ENCODE measurements around the gene SCAPER. TPM values are rescaled to one million over a fixed set of nuclear protein-coding genes. Genes with fewer than 3 reads are reported as not detected.

The SCAPER gene
- total and polyA plus RNA-seq, 10 of the 15 experiments (the other 5 are each of a cell fraction or from before 2014, with no cell fraction given) = 1.0 to 7.7 (median 3.9) TPM

- ChIA-PET CTCF (interaction anchor here (1.5 kb wide), 1 partner anchor 11 kb away, joined by 3 read pairs; no protein-coding TSS in a partner anchor), RAD21 (ENCODE audit: unreplicated experiment) (no interaction called here), SMC1A (ENCODE audit: uncharacterized antibody, unreplicated experiment) (no interaction called here), POLR2A (no interaction called here)
- in situ Hi-C loops (cut with MboI) = no loop called here
- ATAC-seq (no peak), FAIRE-seq (peak; percentile 38), DNase-seq (ENCODE audit: low read depth, low spot score) (no peak)
- no peaks in the 10 kb centered on the region for H3K36me3 ChIP-seq (ENCODE audit: control insufficient read depth in 2 of 2, insufficient read depth in 2 of 2, low read length in 1 of 2)
- H3K4me2 ChIP-seq (ENCODE audit: control insufficient read depth, insufficient read depth) = no peak overlapping the region
- no peak overlapping the region for H3K27ac ChIP-seq (ENCODE audit: control insufficient read depth, insufficient read depth)
- 47% methylated on average over 4 of the region's 4 CpGs for WGBS (ENCODE audit: insufficient coverage, insufficient replicate concordance, low lambda C conversion rate, missing lambda C conversion rate)
- no peak overlapping the region for H2AFZ ChIP-seq (ENCODE audit: control insufficient read depth, low read depth, low read length)
- intact Hi-C loops (cut with micrococcal nuclease; ENCODE audit: unreplicated experiment) = no loop called here
- H3K27me3 ChIP-seq (replicated peaks in 1 of 2; ENCODE audit: control insufficient read depth in 2 of 2, insufficient read depth in 2 of 2, low read length in 1 of 2) = no peaks in the 10 kb centered on the region
- no peaks in the 10 kb centered on the region; the same call in 2 of the 3 replicates for H3K9me3 ChIP-seq (replicated peaks; ENCODE audit: control insufficient read depth, insufficient read depth, low read length)
- TF ChIP-seq JUNB (IDR thresholded peaks at IDR 0.05) (peak; percentile 16), STAT3 (IDR thresholded peaks at IDR 0.05; ENCODE audit: low read depth, low read length) (no peak), IRF5 (IDR thresholded peaks at IDR 0.05; ENCODE audit: borderline replicate concordance) (no peak), RBBP5 (conservative IDR thresholded peaks at IDR 0.05) (no peak), CREM (IDR thresholded peaks at IDR 0.05; ENCODE audit: low read depth) (no peak)
- H4K20me1 ChIP-seq (ENCODE audit: control insufficient read depth, insufficient read depth) = no peaks in the 10 kb centered on the region
- no peak overlapping the region for H3K9ac ChIP-seq (ENCODE audit: control insufficient read depth, insufficient read depth, low read length)
- H3K4me3 ChIP-seq = no peak overlapping the region
- H3K79me2 ChIP-seq (ENCODE audit: control insufficient read depth, insufficient read depth, low read length) = no peaks in the 10 kb centered on the region
- no peaks in the 10 kb centered on the region for H3K4me1 ChIP-seq (ENCODE audit: control insufficient read depth, insufficient read depth, low read length)
- BruUV-seq (replicated peaks) = no TSS peak
Measured at GRCh38 chr15:76667943-76668715, 237.0 kb downstream of the SCAPER start.

GRCh38 chr15:76664895-76665294, 240.2 kb downstream of the SCAPER start:
- H3K4me3 ChIP-seq = no peak overlapping the region
- POLR2A ChIA-PET = no interaction called here
- H3K27ac ChIP-seq (ENCODE audit: control insufficient read depth, insufficient read depth) = no peak overlapping the region
- in situ Hi-C loops (cut with MboI) = no loop called here
- RAD21 ChIA-PET (ENCODE audit: unreplicated experiment) = no interaction called here
- no peak overlapping the region for H2AFZ ChIP-seq (ENCODE audit: control insufficient read depth, low read depth, low read length)
- intact Hi-C loops (cut with micrococcal nuclease; ENCODE audit: unreplicated experiment) = no loop called here
- no peaks in the 10 kb centered on the region for H3K27me3 ChIP-seq (replicated peaks in 1 of 2; ENCODE audit: control insufficient read depth in 2 of 2, insufficient read depth in 2 of 2, low read length in 1 of 2)
- DNase-seq (ENCODE audit: low read depth, low spot score) (no peak), FAIRE-seq (peak; percentile 7), ATAC-seq (no peak)
- WGBS (ENCODE audit: insufficient coverage, insufficient replicate concordance, low lambda C conversion rate, missing lambda C conversion rate) = 98% methylated on average over 5 of the region's 5 CpGs
- no peak for TF ChIP-seq ZNF384 (IDR thresholded peaks at IDR 0.05; ENCODE audit: borderline replicate concordance, low read depth, low read length)
- H3K9me3 ChIP-seq (replicated peaks; ENCODE audit: control insufficient read depth, insufficient read depth, low read length) = no peaks in the 10 kb centered on the region
- no peaks in the 10 kb centered on the region for H3K4me1 ChIP-seq (ENCODE audit: control insufficient read depth, insufficient read depth, low read length)
- SMC1A ChIA-PET (ENCODE audit: uncharacterized antibody, unreplicated experiment) = interaction anchor here (0.6 to 1.0 kb wide), 2 partner anchors 10 to 25 kb away, joined by 3 to 4 read pairs; no protein-coding TSS in a partner anchor
- H3K4me2 ChIP-seq (ENCODE audit: control insufficient read depth, insufficient read depth) = no peak overlapping the region
- H4K20me1 ChIP-seq (ENCODE audit: control insufficient read depth, insufficient read depth) = no peaks in the 10 kb centered on the region
- no TSS peak for BruUV-seq (replicated peaks)
- H3K36me3 ChIP-seq (ENCODE audit: control insufficient read depth in 2 of 2, insufficient read depth in 2 of 2, low read length in 1 of 2) = no peaks in the 10 kb centered on the region
- CTCF ChIA-PET = interaction anchor here (0.6 to 1.2 kb wide), 4 partner anchors 21 to 231 kb away, joined by 3 to 4 read pairs (median 3); no protein-coding TSS in a partner anchor
- H3K79me2 ChIP-seq (ENCODE audit: control insufficient read depth, insufficient read depth, low read length) = no peaks in the 10 kb centered on the region
- no peak overlapping the region for H3K9ac ChIP-seq (ENCODE audit: control insufficient read depth, insufficient read depth, low read length)

All from GM12878 (cell line).